HG03175 (cell line): ENCODE results near the gene CD7.

ENCODE experiments used
- ATAC-seq: cut with Tn5 transposase; IDR thresholded peaks from one replicate; pipeline ENCODE4 v1.9.1; 2021; ENCODE audit warnings: mild to moderate bottlenecking, moderate library complexity; ENCODE audit not compliant: unreplicated experiment

CD7 gene

GRCh38 chr17:82300707-82301270, 16.6 kb downstream of the CD7 start:
- ATAC-seq: no peak

- no peak for ATAC-seq
Measured at GRCh38 chr17:82300228-82300627, 17.2 kb downstream of the CD7 start.

- ATAC-seq: no peak
Measured at GRCh38 chr17:82299452-82299851, 18.0 kb downstream of the CD7 start.

GRCh38 chr17:82298538-82299421, 18.6 kb downstream of the CD7 start:
- no peak for ATAC-seq

GRCh38 chr17:82297714-82298537, 19.5 kb downstream of the CD7 start:
- ATAC-seq: peak; percentile 64

- ATAC-seq: no peak
Measured at GRCh38 chr17:82297280-82297713, 20.1 kb downstream of the CD7 start.

- ATAC-seq: no peak
Measured at GRCh38 chr17:82296511-82297279, 20.7 kb downstream of the CD7 start.

GRCh38 chr17:82295472-82295814, 22.0 kb downstream of the CD7 start:
- no peak for ATAC-seq

GRCh38 chr17:82294064-82294773, 23.2 kb downstream of the CD7 start:
- no peak for ATAC-seq

GRCh38 chr17:82292251-82293154, 24.9 kb downstream of the CD7 start:
- peak; percentile 96 for ATAC-seq

- ATAC-seq: no peak
Measured at GRCh38 chr17:82291582-82292250, 25.7 kb downstream of the CD7 start.

- ATAC-seq: no peak
Measured at GRCh38 chr17:82287868-82288801, 29.3 kb downstream of the CD7 start.

- no peak for ATAC-seq
Measured at GRCh38 chr17:82287013-82287867, 30.2 kb downstream of the CD7 start.

GRCh38 chr17:82285141-82285540, 32.3 kb downstream of the CD7 start:
- no peak for ATAC-seq

GRCh38 chr17:82283208-82283749, 34.1 kb downstream of the CD7 start:
- no peak for ATAC-seq
